ENCODE results near the gene ZNF614. TPM values are rescaled to one million over a fixed set of nuclear protein-coding genes. Genes with fewer than 3 reads are reported as not detected.

Gene ZNF614
- total and polyA plus RNA-seq, 2 of the 13 experiments (the other 11 are each of a cell fraction or from before 2014, with no cell fraction given), result 13.0 to 22.8 TPM

DNA sequence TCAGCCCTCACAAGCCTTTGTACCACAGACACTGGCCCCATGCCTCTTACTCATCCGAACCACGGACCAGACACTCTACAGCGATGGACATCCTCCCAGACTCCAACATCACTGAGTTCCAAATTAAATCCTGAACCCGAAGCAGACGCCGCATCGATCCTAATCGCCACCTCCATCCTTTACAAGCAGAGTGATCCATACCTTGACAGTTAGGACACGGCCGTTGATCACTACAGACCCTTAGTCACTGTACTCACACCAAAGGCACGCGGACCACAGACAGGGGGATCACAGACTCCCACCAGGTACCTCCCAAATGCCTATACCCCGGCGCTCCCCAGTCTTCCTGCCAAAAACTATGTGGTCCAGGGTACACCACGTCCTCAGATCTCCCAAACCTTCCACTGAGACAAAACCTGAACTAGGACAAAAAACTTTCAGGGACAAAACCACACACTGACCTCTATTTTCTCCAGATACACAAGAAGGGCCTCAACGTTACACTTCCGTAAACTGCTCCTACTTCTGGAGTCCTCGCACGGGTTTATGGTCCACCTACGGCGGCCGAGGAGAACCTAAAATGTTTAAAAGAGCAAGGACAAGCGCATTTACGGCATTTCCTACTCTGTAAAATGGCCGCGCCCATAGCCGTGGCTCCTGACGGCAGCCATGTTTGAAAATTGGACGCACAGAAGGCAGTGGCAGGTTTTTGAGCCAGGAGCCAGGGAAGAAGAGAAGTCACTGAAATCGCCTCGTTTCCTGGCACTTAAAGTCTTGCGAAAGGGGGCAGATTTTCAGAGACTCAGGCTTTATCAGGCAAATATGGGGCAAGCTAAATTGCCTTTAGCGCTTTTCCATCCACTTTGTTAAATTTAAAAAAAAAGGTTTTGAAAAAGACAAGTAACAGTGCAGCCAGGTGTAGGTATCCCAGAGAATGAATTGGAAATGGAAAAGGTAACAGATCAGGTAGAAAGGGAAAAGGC lies 41.6 kb downstream of the ZNF614 start, which contains the start of gene ZNF350 (continued):
- TF ChIP-seq, protein P1, sequence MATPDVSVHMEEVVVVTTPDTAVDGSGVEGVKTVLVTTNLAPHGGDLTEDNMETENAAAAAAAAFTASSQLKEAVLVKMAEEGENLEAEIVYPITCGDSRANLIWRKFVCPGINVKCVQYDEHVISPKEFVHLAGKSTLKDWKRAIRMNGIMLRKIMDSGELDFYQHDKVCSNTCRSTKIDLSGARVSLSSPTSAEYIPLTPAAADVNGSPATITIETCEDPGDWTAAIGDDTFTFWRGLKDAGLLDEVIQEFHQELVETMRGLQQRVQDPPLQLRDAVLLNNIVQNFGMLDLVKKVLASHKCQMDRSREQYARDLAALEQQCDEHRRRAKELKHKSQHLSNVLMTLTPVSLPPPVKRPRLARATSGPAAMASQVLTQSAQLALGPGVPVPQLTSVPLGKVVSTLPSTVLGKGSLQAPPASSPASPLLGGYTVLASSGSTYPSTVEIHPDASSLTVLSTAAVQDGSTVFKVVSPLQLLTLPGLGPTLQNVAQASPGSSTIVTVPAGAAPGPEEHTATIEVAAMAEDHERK (CRISPR knock-in tag; IDR thresholded peaks at IDR 0.05; ENCODE audit: low read depth), result 0 out of 2 replicates have a peak, but pooled peaks have one; percentile 26
- TF ChIP-seq POLR2A (IDR thresholded peaks at IDR 0.05; ENCODE audit: insufficient read depth in 1 of 2, low read depth in 2 of 2, low read length in 2 of 2) (peak; percentile 53 to 72; a peak in 3 of 4 replicates), ZNF781 (CRISPR knock-in tag; IDR thresholded peaks at IDR 0.05; ENCODE audit: borderline replicate concordance, not compliant biosample characterization) (no peak), GTF2F1 (IDR thresholded peaks at IDR 0.05; ENCODE audit: low read length) (no peak), TSC22D2 (CRISPR knock-in tag; IDR thresholded peaks at IDR 0.05; ENCODE audit: borderline replicate concordance) (peak; percentile 88; the same call in 1 of the 2 replicates), ZNF136 (CRISPR knock-in tag; IDR thresholded peaks at IDR 0.05; ENCODE audit: low read depth) (0 out of 2 replicates have a peak, but pooled peaks have one; percentile 42), ZNF746 (CRISPR knock-in tag; IDR thresholded peaks at IDR 0.05) (peak; percentile 37; the same call in 1 of the 2 replicates), ZNF747 (CRISPR knock-in tag; IDR thresholded peaks at IDR 0.05; ENCODE audit: borderline replicate concordance) (0 out of 2 replicates have a peak, but pooled peaks have one; percentile 11), CC2D1A (CRISPR knock-in tag; IDR thresholded peaks at IDR 0.05) (no peak)
- TF ChIP-seq, protein P2, sequence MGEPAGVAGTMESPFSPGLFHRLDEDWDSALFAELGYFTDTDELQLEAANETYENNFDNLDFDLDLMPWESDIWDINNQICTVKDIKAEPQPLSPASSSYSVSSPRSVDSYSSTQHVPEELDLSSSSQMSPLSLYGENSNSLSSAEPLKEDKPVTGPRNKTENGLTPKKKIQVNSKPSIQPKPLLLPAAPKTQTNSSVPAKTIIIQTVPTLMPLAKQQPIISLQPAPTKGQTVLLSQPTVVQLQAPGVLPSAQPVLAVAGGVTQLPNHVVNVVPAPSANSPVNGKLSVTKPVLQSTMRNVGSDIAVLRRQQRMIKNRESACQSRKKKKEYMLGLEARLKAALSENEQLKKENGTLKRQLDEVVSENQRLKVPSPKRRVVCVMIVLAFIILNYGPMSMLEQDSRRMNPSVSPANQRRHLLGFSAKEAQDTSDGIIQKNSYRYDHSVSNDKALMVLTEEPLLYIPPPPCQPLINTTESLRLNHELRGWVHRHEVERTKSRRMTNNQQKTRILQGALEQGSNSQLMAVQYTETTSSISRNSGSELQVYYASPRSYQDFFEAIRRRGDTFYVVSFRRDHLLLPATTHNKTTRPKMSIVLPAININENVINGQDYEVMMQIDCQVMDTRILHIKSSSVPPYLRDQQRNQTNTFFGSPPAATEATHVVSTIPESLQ (CRISPR knock-in tag; conservative IDR thresholded peaks at IDR 0.05), result 0 out of 2 replicates have a peak, but pooled peaks have one; percentile 86
- TF ChIP-seq, protein P3, sequence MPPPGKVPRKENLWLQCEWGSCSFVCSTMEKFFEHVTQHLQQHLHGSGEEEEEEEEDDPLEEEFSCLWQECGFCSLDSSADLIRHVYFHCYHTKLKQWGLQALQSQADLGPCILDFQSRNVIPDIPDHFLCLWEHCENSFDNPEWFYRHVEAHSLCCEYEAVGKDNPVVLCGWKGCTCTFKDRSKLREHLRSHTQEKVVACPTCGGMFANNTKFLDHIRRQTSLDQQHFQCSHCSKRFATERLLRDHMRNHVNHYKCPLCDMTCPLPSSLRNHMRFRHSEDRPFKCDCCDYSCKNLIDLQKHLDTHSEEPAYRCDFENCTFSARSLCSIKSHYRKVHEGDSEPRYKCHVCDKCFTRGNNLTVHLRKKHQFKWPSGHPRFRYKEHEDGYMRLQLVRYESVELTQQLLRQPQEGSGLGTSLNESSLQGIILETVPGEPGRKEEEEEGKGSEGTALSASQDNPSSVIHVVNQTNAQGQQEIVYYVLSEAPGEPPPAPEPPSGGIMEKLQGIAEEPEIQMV (CRISPR knock-in tag; IDR thresholded peaks at IDR 0.05; ENCODE audit: low read depth), result no peak
- TF ChIP-seq, protein P4, sequence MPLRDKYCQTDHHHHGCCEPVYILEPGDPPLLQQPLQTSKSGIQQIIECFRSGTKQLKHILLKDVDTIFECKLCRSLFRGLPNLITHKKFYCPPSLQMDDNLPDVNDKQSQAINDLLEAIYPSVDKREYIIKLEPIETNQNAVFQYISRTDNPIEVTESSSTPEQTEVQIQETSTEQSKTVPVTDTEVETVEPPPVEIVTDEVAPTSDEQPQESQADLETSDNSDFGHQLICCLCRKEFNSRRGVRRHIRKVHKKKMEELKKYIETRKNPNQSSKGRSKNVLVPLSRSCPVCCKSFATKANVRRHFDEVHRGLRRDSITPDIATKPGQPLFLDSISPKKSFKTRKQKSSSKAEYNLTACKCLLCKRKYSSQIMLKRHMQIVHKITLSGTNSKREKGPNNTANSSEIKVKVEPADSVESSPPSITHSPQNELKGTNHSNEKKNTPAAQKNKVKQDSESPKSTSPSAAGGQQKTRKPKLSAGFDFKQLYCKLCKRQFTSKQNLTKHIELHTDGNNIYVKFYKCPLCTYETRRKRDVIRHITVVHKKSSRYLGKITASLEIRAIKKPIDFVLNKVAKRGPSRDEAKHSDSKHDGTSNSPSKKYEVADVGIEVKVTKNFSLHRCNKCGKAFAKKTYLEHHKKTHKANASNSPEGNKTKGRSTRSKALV (CRISPR knock-in tag; IDR thresholded peaks at IDR 0.05), result no peak
- TF ChIP-seq, protein P5, sequence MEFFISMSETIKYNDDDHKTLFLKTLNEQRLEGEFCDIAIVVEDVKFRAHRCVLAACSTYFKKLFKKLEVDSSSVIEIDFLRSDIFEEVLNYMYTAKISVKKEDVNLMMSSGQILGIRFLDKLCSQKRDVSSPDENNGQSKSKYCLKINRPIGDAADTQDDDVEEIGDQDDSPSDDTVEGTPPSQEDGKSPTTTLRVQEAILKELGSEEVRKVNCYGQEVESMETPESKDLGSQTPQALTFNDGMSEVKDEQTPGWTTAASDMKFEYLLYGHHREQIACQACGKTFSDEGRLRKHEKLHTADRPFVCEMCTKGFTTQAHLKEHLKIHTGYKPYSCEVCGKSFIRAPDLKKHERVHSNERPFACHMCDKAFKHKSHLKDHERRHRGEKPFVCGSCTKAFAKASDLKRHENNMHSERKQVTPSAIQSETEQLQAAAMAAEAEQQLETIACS (CRISPR knock-in tag; IDR thresholded peaks at IDR 0.05), result no peak

All from HepG2 (cell line).